Activated CD4-positive, alpha-beta T cell treated with anti-CD3 and anti-CD28 coated beads, Interleukin-2, amount 50 U/mL, for 4 hours (primary cell): ENCODE data around the gene GALNT5.

ENCODE experiments used
- DNase-seq, 2 experiments: peaks; one replicate each; pipeline ENCODE4 v3.0.0-alpha.2; 2020

The GALNT5 gene

GRCh38 chr2:157296958-157297357 is 39.5 kb downstream of the GALNT5 start:
- no peak for DNase-seq

GRCh38 chr2:157301307-157301706 is 43.8 kb downstream of the GALNT5 start:
- DNase-seq = no peak

GRCh38 chr2:157302492-157303099 is 45.1 kb downstream of the GALNT5 start:
- DNase-seq = peak; percentile 7 to 11

- no peak for DNase-seq
Measured at GRCh38 chr2:157303612-157304011, 46.1 kb downstream of the GALNT5 start.

- no peak for DNase-seq
Measured at GRCh38 chr2:157304811-157305722, 47.6 kb downstream of the GALNT5 start.

- DNase-seq = no peak
Measured at GRCh38 chr2:157305723-157306110, 48.2 kb downstream of the GALNT5 start.

- no peak for DNase-seq
Measured at GRCh38 chr2:157307021-157307420, 49.5 kb downstream of the GALNT5 start.

- DNase-seq = no peak
Measured at GRCh38 chr2:157309878-157310277, 52.4 kb downstream of the GALNT5 start.

- DNase-seq = no peak
Measured at GRCh38 chr2:157311706-157312105, 54.2 kb downstream of the GALNT5 start.

GRCh38 chr2:157312866-157313486 is 55.5 kb downstream of the GALNT5 start:
- no peak for DNase-seq

GRCh38 chr2:157315901-157316300 is 58.4 kb downstream of the GALNT5 start:
- DNase-seq = no peak

- DNase-seq = no peak
Measured at GRCh38 chr2:157318884-157319283, 61.4 kb downstream of the GALNT5 start.

GRCh38 chr2:157319795-157320194 is 62.3 kb downstream of the GALNT5 start:
- DNase-seq = no peak

- DNase-seq = no peak
Measured at GRCh38 chr2:157320409-157320808, 62.9 kb downstream of the GALNT5 start.

- no peak for DNase-seq
Measured at GRCh38 chr2:157321466-157321865, 64.0 kb downstream of the GALNT5 start.

GRCh38 chr2:157322432-157322831 is 64.9 kb downstream of the GALNT5 start:
- no peak for DNase-seq

GRCh38 chr2:157324331-157324843 is 66.9 kb downstream of the GALNT5 start:
- DNase-seq = no peak

GRCh38 chr2:157325786-157326185 is 68.3 kb downstream of the GALNT5 start, which contains the start of gene ERMN:
Gene ERMN, minus strand, starts transcription at chr2:157325824. Its CDS starts 182 bp downstream, at chr2:157325642.
- DNase-seq = no peak

- DNase-seq = no peak
Measured at GRCh38 chr2:157326698-157327097, 69.2 kb downstream of the GALNT5 start.

- no peak for DNase-seq
Measured at GRCh38 chr2:157327200-157327599, 69.7 kb downstream of the GALNT5 start.

- DNase-seq = peak; percentile 89 to 92
Measured at GRCh38 chr2:157327621-157328500, 70.4 kb downstream of the GALNT5 start.

- DNase-seq = no peak
Measured at GRCh38 chr2:157329524-157329923, 72.0 kb downstream of the GALNT5 start.
